Naive thymus-derived CD4-positive, alpha-beta T cell (primary cell): ENCODE results near the gene TSR3. TPM values are rescaled to one million over a fixed set of nuclear protein-coding genes. Genes with fewer than 3 reads are reported as not detected.

Source experiments
- ATAC-seq: fragments of 150-1000 bp; cut with Tn5 transposase; 2 replicates; pipeline ENCODE4 v1.10.0; 2021; ENCODE audit warnings: mild to moderate bottlenecking, moderate library complexity
- CTCF ChIA-PET: fragments of 350-600 bp; sonication (Branson Sonifier 250); formaldehyde crosslinking; loops from one replicate; lab custom pipeline; 2021; ENCODE audit warnings: antibody characterized with exemption; lab: Charles Lee
- POLR2A ChIA-PET: fragments of 350-600 bp; sonication (Branson Sonifier 250); formaldehyde crosslinking; loops from one replicate; lab custom pipeline; 2021; ENCODE audit warnings: antibody characterized with exemption, inconsistent platforms; lab: Charles Lee
- DNase-seq, 9 donors: peaks; one replicate each; pipeline versions ENCODE4 v3.0.0 to v3.0.0-alpha.2; 2020 to 2022; ENCODE audit warnings: mixed read lengths in 1 of 9
- H3K27ac ChIP-seq: one replicate; pipeline ENCODE4 v1.7.0; 2013; ENCODE audit warnings: mild to moderate bottlenecking, low read depth, low read length, moderate library complexity
- H3K27me3 ChIP-seq, 2 donors: one replicate each; pipeline ENCODE4 v1.7.0; 2013; ENCODE audit warnings: low read length in 2 of 2, mild to moderate bottlenecking in 2 of 2, moderate library complexity in 2 of 2; ENCODE audit not compliant: control insufficient read depth in 2 of 2, insufficient read depth in 2 of 2
- H3K36me3 ChIP-seq, 3 experiments: 1 replicate in 2 of 3; 2 replicates in 1 of 3; pipeline ENCODE4 v1.7.0; 2013; ENCODE audit warnings: low read length in 3 of 3, mild to moderate bottlenecking in 3 of 3, moderate library complexity in 1 of 3; ENCODE audit not compliant: insufficient read depth in 3 of 3, control insufficient read depth in 2 of 3
- H3K4me1 ChIP-seq, 2 donors: one replicate each; pipeline ENCODE4 v1.7.0; 2013; ENCODE audit warnings: low read length in 2 of 2, mild to moderate bottlenecking in 2 of 2, moderate library complexity in 1 of 2; ENCODE audit not compliant: control insufficient read depth in 2 of 2, insufficient read depth in 2 of 2
- H3K4me3 ChIP-seq: 2 replicates; pipeline ENCODE4 v1.7.0; 2013; ENCODE audit warnings: mild to moderate bottlenecking, low read length
- H3K9me3 ChIP-seq, 3 experiments: 1 replicate in 2 of 3; 2 replicates in 1 of 3; pipeline ENCODE4 v1.7.0; 2013; ENCODE audit warnings: low read length in 3 of 3; ENCODE audit not compliant: control insufficient read depth in 2 of 3
- H3K27ac Mint-ChIP-seq, 9 donors: one replicate each; pipeline ENCODE4 v1.8.0; 2020 to 2022; ENCODE audit warnings: mixed read lengths in 9 of 9, mild to moderate bottlenecking in 8 of 9, moderate library complexity in 5 of 9, inconsistent platforms in 2 of 9
- H3K27me3 Mint-ChIP-seq, 5 donors: one replicate each; pipeline ENCODE4 v1.8.0; 2021 to 2022; ENCODE audit warnings: mixed read lengths in 5 of 5, mild to moderate bottlenecking in 1 of 5
- H3K36me3 Mint-ChIP-seq, 5 donors: one replicate each; pipeline ENCODE4 v1.8.0; 2020 to 2022; ENCODE audit warnings: mixed read lengths in 5 of 5, mild to moderate bottlenecking in 3 of 5, inconsistent platforms in 1 of 5
- H3K4me1 Mint-ChIP-seq, 7 donors: one replicate each; pipeline ENCODE4 v1.8.0; 2020 to 2022; ENCODE audit warnings: mixed read lengths in 7 of 7, mild to moderate bottlenecking in 3 of 7, inconsistent platforms in 1 of 7
- H3K4me3 Mint-ChIP-seq, 10 donors: one replicate each; pipeline ENCODE4 v1.8.0; 2020 to 2022; ENCODE audit warnings: mild to moderate bottlenecking in 10 of 10, mixed read lengths in 10 of 10, moderate library complexity in 6 of 10, inconsistent platforms in 2 of 10
- H3K9me3 Mint-ChIP-seq, 11 donors: one replicate each; pipeline ENCODE4 v1.8.0; 2020 to 2022; ENCODE audit warnings: mixed read lengths in 11 of 11, mild to moderate bottlenecking in 4 of 11, inconsistent platforms in 1 of 11, moderate library complexity in 1 of 11
- intact Hi-C, 2 donors: fragments of 100-400 bp; cut with micrococcal nuclease; formaldehyde crosslinking; loops; one replicate each; pipeline ENCODE4 v1.15.1; 2023
- polyA plus RNA-seq, 2 donors: library from polyadenylated mRNA; unstranded; fragments of 300-500 nt; fragmentation: Illumina TruSeq; gene quantifications; one replicate each; pipeline ENCODE4 v1.2.3, GENCODE V29; 2021
- total RNA-seq, 6 experiments: library from RNA in 5 of 6; stranded (reverse) in 5 of 6; gene quantifications; 1 replicate in 5 of 6; 2 replicates in 1 of 6; pipeline ENCODE4 v1.2.3 and lab custom pipeline; 2021 to 2026

Gene TSR3
- total and polyA plus RNA-seq, 7 experiments from 2014 or later, result 21.0 to 103 (median 39.8) TPM

DNA sequence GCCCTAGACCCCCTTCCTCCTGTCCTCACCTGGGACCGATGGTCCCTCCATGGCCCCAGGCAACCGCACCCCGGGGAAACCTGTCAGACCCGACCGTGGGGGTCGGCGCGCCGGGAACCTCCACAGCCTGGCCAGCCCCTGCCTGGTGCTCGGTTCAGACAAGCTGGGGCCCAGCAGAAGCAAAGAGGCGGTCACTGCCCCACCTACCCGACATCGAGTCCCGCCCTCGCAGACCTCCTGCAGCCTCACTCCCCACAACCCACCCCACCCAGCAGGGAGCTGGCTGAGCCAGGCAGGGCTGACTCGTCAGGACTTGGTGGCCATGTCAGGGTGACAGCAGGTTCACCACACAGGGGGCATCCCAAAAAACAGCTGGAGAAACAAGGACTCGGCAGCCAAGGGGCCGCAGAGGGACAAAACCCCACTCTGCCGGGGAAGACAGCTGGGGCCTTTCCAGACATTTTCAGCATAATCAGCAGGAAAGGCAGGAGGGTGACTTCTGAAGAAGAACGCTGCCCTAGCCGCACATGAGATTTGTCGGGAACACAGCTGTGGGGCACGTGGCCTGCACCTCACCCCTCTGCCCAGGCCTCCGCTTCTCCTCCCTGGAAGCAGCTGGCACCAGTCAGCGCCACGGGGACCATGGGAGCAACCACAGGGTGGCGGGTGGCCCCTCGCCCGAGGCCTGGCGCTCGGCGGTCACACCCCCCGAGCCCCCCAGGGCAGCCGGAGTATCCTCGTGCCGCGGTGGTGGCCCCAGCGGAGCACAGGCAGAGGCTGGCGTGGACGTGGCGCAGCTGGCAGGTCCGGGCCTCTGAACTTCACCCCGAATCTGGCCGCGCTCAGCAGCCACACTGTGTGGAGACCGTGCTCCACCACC is 23.0 kb upstream of the TSR3 start:
- Histone ChIP-seq H3K27me3 (no peaks in the 10 kb centered on the region), H3K4me3 (no peak overlapping the region), H3K27ac (no peak overlapping the region), H3K36me3 (peaks cover 0 to 63% (median 0%) of the 10 kb centered on the region in 3 experiments), H3K9me3 (no peaks in the 10 kb centered on the region), H3K4me1 (no peaks in the 10 kb centered on the region)
- intact Hi-C loops, result no loop called here
- DNase-seq (no peak), ATAC-seq (no peak)
- Mint-ChIP-seq H3K36me3 (peaks cover 0 to 3% (median 0%) of the 10 kb centered on the region in 5 donors), H3K27me3 (no peaks in the 10 kb centered on the region), H3K4me1 (peaks cover 0 to 12% (median 9%) of the 10 kb centered on the region in 7 donors), H3K27ac (no peak overlapping the region), H3K9me3 (no peaks in the 10 kb centered on the region), H3K4me3 (no peak overlapping the region)
- ChIA-PET POLR2A (interaction anchor here (0.9 kb wide), 1 partner anchor 11 kb away, joined by 3 read pairs; no protein-coding TSS in a partner anchor), CTCF (no interaction called here)

DNA sequence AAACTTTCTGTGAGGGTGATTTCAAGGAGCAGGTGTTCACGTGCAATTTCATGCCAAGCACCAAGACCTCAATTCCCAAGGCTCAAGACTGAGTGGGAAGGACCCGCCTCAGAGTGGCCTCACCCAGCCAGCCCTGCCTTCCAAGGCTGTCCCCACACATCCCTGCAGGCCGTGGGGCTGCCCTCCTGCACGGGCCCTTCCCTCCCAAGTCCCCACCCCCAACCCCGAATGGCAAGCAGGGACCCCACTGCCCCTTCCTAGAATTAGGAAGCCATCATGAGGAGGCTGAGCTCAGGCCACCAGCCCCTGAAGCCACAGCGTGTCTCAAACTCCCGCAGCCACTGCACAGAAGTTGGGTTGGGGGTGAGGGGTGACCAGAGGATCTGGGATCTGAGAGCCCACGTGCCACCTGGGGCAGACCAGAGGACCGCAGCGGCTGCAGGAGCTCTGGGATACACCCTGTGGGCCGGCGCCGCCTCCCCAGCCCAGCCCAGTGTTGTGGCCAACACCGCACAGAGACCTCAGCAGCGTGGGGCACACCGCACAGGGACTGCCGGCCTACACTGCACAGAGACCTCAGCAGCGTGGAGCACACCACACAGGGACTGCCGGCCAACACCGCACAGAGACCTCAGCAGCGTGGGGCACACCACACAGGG is 20.7 kb upstream of the TSR3 start:
- Mint-ChIP-seq H3K4me3 (no peak overlapping the region), H3K36me3 (peaks cover 0 to 3% (median 0%) of the 10 kb centered on the region in 5 donors), H3K9me3 (no peaks in the 10 kb centered on the region), H3K27ac (no peak overlapping the region), H3K4me1 (no peaks in the 10 kb centered on the region), H3K27me3 (no peaks in the 10 kb centered on the region)
- Histone ChIP-seq H3K9me3 (no peaks in the 10 kb centered on the region), H3K4me1 (no peaks in the 10 kb centered on the region), H3K27ac (no peak overlapping the region), H3K4me3 (no peak overlapping the region), H3K36me3 (peaks cover 0 to 59% (median 0%) of the 10 kb centered on the region in 3 experiments), H3K27me3 (no peaks in the 10 kb centered on the region)
- intact Hi-C loops, result no loop called here
- ATAC-seq (no peak), DNase-seq (no peak)
- CTCF ChIA-PET, result no interaction called here
- POLR2A ChIA-PET, result interaction anchor here (0.7 kb wide), 1 partner anchor 19 kb away, joined by 3 read pairs; no protein-coding TSS in a partner anchor

DNA sequence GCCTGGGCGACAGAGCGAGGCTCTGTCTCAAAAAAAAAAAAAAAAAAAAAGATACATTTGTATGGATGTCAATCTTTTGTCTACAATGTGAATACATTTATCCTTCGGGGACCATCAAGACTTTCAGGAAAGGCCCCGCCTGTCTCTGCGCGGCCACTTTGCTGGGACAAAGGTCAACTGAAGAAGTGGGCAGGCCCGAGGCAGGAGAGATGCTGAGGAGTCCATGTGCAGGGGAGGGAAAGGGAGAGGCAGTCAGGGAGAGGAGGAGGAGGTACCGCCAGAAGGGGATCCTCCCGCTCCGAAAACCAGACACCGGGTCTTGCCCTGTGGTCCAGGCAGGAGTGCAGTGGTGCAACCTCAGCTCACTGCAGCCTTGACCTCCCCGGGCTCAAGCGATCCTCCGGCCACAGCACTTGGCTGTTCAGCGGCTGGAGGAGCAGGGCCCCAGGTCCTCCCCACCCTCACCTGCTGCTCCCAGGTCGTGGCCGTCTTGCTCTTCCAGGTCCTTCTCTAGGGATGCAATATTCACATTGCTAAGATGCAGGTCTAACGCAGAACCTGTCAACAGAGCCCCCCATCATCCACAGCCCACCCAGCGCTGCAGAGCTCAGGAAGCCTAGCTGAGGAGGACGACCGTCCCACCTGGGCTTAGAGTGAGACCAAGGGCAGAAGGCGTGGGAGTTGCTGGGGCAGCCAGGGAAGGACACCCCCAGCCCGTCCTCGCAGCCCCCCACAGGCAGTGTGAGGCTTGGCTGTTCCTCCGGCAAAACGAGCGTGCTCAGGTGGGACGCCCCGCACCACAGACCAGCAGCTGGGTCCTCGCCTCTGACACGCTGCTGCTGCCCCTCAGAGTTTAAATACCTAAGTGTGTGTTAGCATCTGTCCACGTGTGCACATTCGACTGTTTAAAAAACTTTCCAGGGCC is 19.6 kb upstream of the TSR3 start:
- Mint-ChIP-seq H3K36me3 (peaks cover 0 to 2% (median 0%) of the 10 kb centered on the region in 5 donors), H3K9me3 (no peaks in the 10 kb centered on the region), H3K27ac (no peak overlapping the region), H3K27me3 (no peaks in the 10 kb centered on the region), H3K4me1 (no peaks in the 10 kb centered on the region), H3K4me3 (no peak overlapping the region)
- intact Hi-C loops, result no loop called here
- no peaks in the 10 kb centered on the region for H3K9me3 ChIP-seq
- ChIA-PET CTCF (no interaction called here), POLR2A (interaction anchor here (0.7 kb wide), 2 partner anchors 18 to 125 kb away, joined by 3 read pairs; no protein-coding TSS in a partner anchor)
- no peak overlapping the region for H3K27ac ChIP-seq
- no peaks in the 10 kb centered on the region for H3K4me1 ChIP-seq
- H3K4me3 ChIP-seq, result no peak overlapping the region
- H3K27me3 ChIP-seq, result no peaks in the 10 kb centered on the region
- H3K36me3 ChIP-seq, result peaks cover 0 to 64% (median 0%) of the 10 kb centered on the region in 3 experiments
- DNase-seq (no peak), ATAC-seq (no peak)

DNA sequence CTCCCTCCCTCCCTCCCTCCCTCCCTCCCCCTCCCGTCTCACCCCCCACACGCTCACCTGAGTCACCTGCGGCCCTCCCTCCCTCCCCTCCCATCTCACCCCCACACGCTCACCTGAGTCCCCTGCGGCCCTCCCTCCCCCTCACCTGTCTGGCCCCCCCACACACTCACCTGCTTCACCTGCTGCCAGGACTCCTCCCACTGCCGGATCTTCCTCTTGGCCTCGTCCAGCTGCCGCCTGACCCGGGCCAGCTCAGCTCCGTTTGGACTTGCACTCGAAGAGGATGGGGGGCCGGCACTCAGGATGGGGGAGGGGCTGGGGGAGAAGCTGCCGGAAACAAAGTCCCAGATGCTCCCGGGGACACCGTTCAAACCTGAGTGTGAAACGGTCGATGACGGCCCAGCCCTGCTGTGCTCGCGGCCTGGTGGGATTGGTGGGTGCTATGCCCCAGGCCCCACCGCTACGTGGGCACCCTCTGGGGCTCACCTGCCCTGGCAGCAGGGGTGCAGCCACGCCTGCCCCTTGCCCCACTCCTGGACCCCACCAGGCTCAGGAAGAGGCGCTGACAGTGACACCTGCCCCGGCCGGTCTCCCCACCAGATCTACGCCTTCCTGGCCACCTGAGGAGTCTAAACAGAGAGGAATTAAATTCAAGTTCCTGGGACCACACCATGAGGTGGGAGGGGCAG is 16.0 kb upstream of the TSR3 start:
- Mint-ChIP-seq H3K27me3 (no peaks in the 10 kb centered on the region), H3K9me3 (no peaks in the 10 kb centered on the region), H3K36me3 (peaks cover 2 to 7% (median 4%) of the 10 kb centered on the region in 5 donors), H3K27ac (no peak overlapping the region), H3K4me1 (peaks cover 0 to 6% (median 0%) of the 10 kb centered on the region in 7 donors), H3K4me3 (no peak overlapping the region)
- no peak for DNase-seq
- Histone ChIP-seq H3K27me3 (no peaks in the 10 kb centered on the region), H3K4me3 (no peak overlapping the region), H3K9me3 (no peaks in the 10 kb centered on the region), H3K4me1 (no peaks in the 10 kb centered on the region), H3K27ac (no peak overlapping the region), H3K36me3 (peaks cover 3 to 77% (median 5%) of the 10 kb centered on the region in 3 experiments)
- POLR2A ChIA-PET, result no interaction called here
- CTCF ChIA-PET, result no interaction called here
- ATAC-seq, result no peak
- intact Hi-C loops, result no loop called here

DNA sequence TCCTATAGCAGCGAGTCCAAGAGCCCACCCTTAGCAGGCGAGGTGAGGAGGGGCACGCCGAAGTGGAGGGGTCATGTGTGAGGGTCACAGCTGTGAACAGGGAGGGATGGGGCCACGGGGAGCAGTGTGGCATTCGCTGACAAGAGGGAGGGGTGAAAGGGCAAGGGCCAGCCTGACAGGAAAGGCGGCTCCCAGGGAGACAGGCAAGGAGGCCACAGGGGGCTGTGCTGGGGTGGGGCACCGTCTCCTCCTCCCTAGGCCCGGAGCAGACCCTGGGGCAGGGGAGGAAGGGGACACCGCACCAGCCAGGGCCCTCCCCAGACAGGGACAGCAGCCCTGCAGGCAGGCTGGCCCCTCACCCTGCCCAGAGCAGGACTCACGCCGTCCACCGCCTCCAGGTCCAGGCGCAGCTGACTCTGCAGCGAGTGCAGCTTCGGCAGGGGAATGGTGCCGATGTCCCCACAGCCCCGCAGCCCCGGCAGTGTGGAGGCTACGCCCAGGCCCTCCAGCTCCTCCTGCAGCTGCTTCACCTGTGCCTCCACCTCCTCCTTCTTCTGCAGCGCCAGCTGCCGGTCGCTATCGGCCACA is 15.1 kb upstream of the TSR3 start:
- POLR2A ChIA-PET, result no interaction called here
- DNase-seq, result no peak
- Mint-ChIP-seq H3K27me3 (no peaks in the 10 kb centered on the region), H3K9me3 (no peaks in the 10 kb centered on the region), H3K4me1 (peaks cover 0 to 6% (median 0%) of the 10 kb centered on the region in 7 donors), H3K4me3 (no peak overlapping the region), H3K36me3 (peaks cover 2 to 7% (median 4%) of the 10 kb centered on the region in 5 donors), H3K27ac (peak overlapping the region in 1 of 9 donors; percentile 62)
- intact Hi-C loops, result no loop called here
- Histone ChIP-seq H3K4me3 (no peak overlapping the region), H3K4me1 (no peaks in the 10 kb centered on the region), H3K9me3 (no peaks in the 10 kb centered on the region), H3K27ac (no peak overlapping the region), H3K36me3 (peaks cover 4 to 79% (median 5%) of the 10 kb centered on the region in 3 experiments), H3K27me3 (no peaks in the 10 kb centered on the region)
- no peak for ATAC-seq
- CTCF ChIA-PET, result no interaction called here
